Small intestine (tissue), 7 donors: Measurements from ENCODE around the gene PDE11A. TPM values are rescaled to one million over a fixed set of nuclear protein-coding genes. Genes with fewer than 3 reads are reported as not detected.

Experiments used
- DNase-seq, 2 donors: peaks; one replicate each; pipeline versions ENCODE4 v3.0.0 to v3.0.0-alpha.2; 2013
- FAIRE-seq: peaks from 2 replicates; lab custom pipeline; 2012; peaks lifted over from hg19 to GRCh38; lab: Jason Lieb, UNC
- H3K27ac ChIP-seq, 3 donors: one replicate each; pipeline ENCODE4 v1.5.1; 2013; ENCODE audit warnings: low read length in 2 of 3, mild to moderate bottlenecking in 2 of 3, control low read depth in 1 of 3, inconsistent platforms in 1 of 3, low read depth in 1 of 3, moderate library complexity in 1 of 3
- H3K27me3 ChIP-seq, 3 donors: one replicate each; pipeline ENCODE4 v1.6.1; 2013; ENCODE audit warnings: low read length in 3 of 3, inconsistent platforms in 1 of 3; ENCODE audit not compliant: control insufficient read depth in 3 of 3, insufficient read depth in 3 of 3
- H3K36me3 ChIP-seq, 3 donors: one replicate each; pipeline ENCODE4 v1.6.1; 2013; ENCODE audit warnings: low read length in 3 of 3, inconsistent platforms in 1 of 3, low read depth in 1 of 3, mild to moderate bottlenecking in 1 of 3, moderate library complexity in 1 of 3; ENCODE audit not compliant: control insufficient read depth in 3 of 3, insufficient read depth in 2 of 3
- H3K4me1 ChIP-seq, 3 donors: one replicate each; pipeline ENCODE4 v1.6.1; 2013; ENCODE audit warnings: low read length in 2 of 3, inconsistent platforms in 1 of 3, low read depth in 1 of 3, mild to moderate bottlenecking in 1 of 3, moderate library complexity in 1 of 3; ENCODE audit not compliant: control insufficient read depth in 3 of 3, insufficient read depth in 2 of 3
- H3K4me3 ChIP-seq, 3 donors: one replicate each; pipeline ENCODE4 v1.5.1; 2013; ENCODE audit warnings: low read length in 3 of 3, control low read depth in 1 of 3, inconsistent platforms in 1 of 3, low read depth in 1 of 3, mild to moderate bottlenecking in 1 of 3, moderate library complexity in 1 of 3
- H3K9me3 ChIP-seq, 2 donors: one replicate each; pipeline ENCODE4 v1.6.1; 2013; ENCODE audit warnings: low read depth in 1 of 2, low read length in 1 of 2; ENCODE audit not compliant: control insufficient read depth in 2 of 2, insufficient read depth in 1 of 2
- WGBS, 3 donors: extraction: QIAGEN DNeasy Blood & Tissue Kit; methylation state at CpG; one replicate each; pipeline ENCODE4 v1.1.7; 2013; 5-methylcytosine and 5-hydroxymethylcytosine counted together
- polyA plus RNA-seq, 4 donors: library from polyadenylated mRNA; stranded (reverse) in 3 of 4; unstranded in 1 of 4; fragments of 200-250 nt in 3 of 4; fragments of 120-200 nt in 1 of 4; gene quantifications; one replicate each; pipeline versions ENCODE4 v1.2.1 to v1.2.3, GENCODE V29; 2013
- donor health status: healthy with polysubstance abuse.
- donor health status: control.
- donor health status: control.
- donor health status: Bipolar disorder and iron deficiency.
- donor health status: healthy.

Gene PDE11A
- polyA plus RNA-seq, 4 donors, result 0.27 to 3.8 (median 0.84) TPM

DNA sequence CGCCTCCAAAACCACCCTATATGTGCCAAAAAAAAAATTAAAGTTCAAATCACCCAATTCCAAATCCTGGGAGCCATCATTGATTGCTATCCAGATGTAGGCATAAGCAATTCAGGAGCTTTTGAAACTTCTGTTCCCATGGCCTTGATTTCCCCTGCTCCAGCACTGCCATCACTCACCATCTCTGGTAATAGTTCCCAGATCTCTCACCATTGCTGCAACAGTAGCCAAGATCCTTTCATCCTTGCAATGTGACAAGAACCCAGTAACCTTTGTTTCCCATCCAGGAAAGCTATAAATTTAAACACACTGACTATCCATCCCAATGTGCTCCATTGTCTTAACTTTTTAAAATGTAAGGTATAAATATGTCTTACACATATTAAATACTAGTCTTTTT is 155.4 kb downstream of the PDE11A start:
- Histone ChIP-seq H3K27ac (no peak overlapping the region), H3K9me3 (no peaks in the 10 kb centered on the region), H3K4me1 (no peaks in the 10 kb centered on the region), H3K4me3 (no peak overlapping the region), H3K27me3 (no peaks in the 10 kb centered on the region), H3K36me3 (no peaks in the 10 kb centered on the region)
- FAIRE-seq (no peak), DNase-seq (no peak)
- WGBS, 3 donors, result 89 to 93% (median 89%) methylated on average over 1 of the region's 1 CpG

- Histone ChIP-seq H3K9me3 (no peaks in the 10 kb centered on the region), H3K27me3 (no peaks in the 10 kb centered on the region), H3K27ac (no peak overlapping the region), H3K4me3 (no peak overlapping the region), H3K4me1 (no peaks in the 10 kb centered on the region), H3K36me3 (no peaks in the 10 kb centered on the region)
- DNase-seq (no peak), FAIRE-seq (no peak)
- WGBS, 3 donors, result 51 to 60% (median 57%) methylated on average over 4 of the region's 4 CpGs
Measured at GRCh38 chr2:177916342-177916741, 156.2 kb downstream of the PDE11A start.

- Histone ChIP-seq H3K9me3 (no peaks in the 10 kb centered on the region), H3K4me1 (no peaks in the 10 kb centered on the region)
- FAIRE-seq, result no peak
Measured at GRCh38 chr2:177914247-177914646, 158.3 kb downstream of the PDE11A start.

DNA sequence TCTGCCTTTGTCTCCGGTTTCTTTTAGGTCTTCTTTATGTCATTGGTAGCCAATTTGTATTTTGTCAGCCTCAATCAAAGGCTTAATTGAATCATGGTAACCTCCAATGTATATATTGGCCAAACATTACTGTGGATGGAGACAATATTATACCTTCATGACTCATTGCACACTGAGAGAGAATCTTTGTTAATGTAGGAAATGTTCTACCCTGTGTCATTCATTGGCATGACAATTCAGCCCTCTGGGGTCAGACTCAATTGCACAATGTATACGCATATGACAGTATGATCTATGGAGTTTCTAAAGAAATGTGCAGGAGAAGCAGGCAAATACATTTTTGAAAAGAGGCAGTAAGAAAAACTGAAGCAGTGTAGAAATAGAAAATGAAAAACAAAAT is 162.6 kb downstream of the PDE11A start:
- no peaks in the 10 kb centered on the region for H3K27me3 ChIP-seq
- H3K36me3 ChIP-seq, result no peaks in the 10 kb centered on the region
- no peak for DNase-seq
- no peak overlapping the region for H3K27ac ChIP-seq
- H3K4me3 ChIP-seq, result no peak overlapping the region
- FAIRE-seq, result no peak
- H3K4me1 ChIP-seq, result no peaks in the 10 kb centered on the region
- no peaks in the 10 kb centered on the region for H3K9me3 ChIP-seq
- WGBS, 3 donors, result 83 to 90% (median 85%) methylated on average over 2 of the region's 2 CpGs

More at GRCh38 chr2:177914247-177914646, 158.3 kb downstream of the PDE11A start:
- no peak overlapping the region for H3K4me3 ChIP-seq
- DNase-seq, result no peak
- H3K27me3 ChIP-seq, result no peaks in the 10 kb centered on the region
- H3K27ac ChIP-seq, result no peak overlapping the region
- WGBS, 3 donors, result 81 to 92% (median 90%) methylated on average over 1 of the region's 1 CpG
- no peaks in the 10 kb centered on the region for H3K36me3 ChIP-seq

- Histone ChIP-seq H3K4me3 (no peak overlapping the region), H3K27me3 (no peaks in the 10 kb centered on the region), H3K4me1 (no peaks in the 10 kb centered on the region), H3K9me3 (no peaks in the 10 kb centered on the region), H3K36me3 (no peaks in the 10 kb centered on the region), H3K27ac (no peak overlapping the region)
- WGBS, 3 donors, result 90 to 92% (median 92%) methylated on average over 2 of the region's 2 CpGs
- DNase-seq (no peak), FAIRE-seq (no peak)
Measured at GRCh38 chr2:177908824-177909223, 163.8 kb downstream of the PDE11A start.

DNA sequence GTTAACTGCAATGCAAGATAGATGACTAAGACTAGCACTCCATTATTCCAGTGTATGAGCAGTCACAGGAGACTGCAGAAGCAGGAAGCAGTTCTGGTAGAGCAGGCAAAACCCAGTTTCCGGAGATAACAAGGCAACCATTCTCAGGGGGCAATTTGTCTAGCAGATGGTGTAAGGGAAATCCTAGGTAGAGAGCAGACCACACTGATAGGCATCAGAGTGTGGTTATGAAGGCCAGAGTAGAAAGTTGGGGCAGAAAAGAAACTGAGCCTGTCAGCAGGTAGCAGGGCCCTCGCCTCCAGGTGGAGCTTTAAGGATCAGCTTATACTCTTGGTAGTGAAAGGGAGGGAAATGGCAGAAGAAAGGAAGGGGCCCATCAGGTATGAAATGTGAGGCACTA is 164.4 kb downstream of the PDE11A start:
- Histone ChIP-seq H3K9me3 (no peaks in the 10 kb centered on the region), H3K27me3 (peaks cover 0 to 2% (median 0%) of the 10 kb centered on the region in 3 donors), H3K4me3 (no peak overlapping the region), H3K4me1 (no peaks in the 10 kb centered on the region), H3K36me3 (no peaks in the 10 kb centered on the region), H3K27ac (no peak overlapping the region)
- FAIRE-seq (no peak), DNase-seq (no peak)
- 73 to 88% (median 75%) methylated on average over 2 of the region's 2 CpGs for WGBS, 3 donors

- peak; percentile 68 to 84 for DNase-seq
- Histone ChIP-seq H3K4me3 (no peak overlapping the region), H3K27ac (no peak overlapping the region), H3K27me3 (peaks cover 0 to 2% (median 0%) of the 10 kb centered on the region in 3 donors), H3K9me3 (no peaks in the 10 kb centered on the region), H3K4me1 (no peaks in the 10 kb centered on the region), H3K36me3 (no peaks in the 10 kb centered on the region)
- FAIRE-seq, result no peak
- 14 to 30% (median 24%) methylated on average over 12 of the region's 12 CpGs for WGBS, 3 donors
Measured at GRCh38 chr2:177906041-177906718, 166.4 kb downstream of the PDE11A start.

DNA sequence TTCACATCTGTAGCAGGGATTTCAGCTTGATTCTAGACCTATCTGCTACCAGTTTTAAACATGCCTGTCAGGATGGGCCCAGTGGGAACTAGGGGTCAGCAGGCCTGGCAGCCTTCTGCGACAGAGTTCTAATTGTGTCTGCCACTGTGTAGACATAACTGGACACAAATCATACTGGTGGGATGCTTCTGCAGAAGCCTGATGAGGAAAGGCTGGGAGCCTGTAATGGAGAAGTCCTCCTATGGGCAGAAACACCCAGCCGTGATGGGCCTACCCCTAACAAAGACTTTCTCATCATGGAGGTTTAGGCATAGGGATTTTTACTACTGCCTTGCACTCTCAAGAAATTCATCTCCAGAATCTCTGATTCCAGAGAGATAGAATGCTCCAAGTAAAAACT is 166.9 kb downstream of the PDE11A start:
- no peak for FAIRE-seq

More for the DNA sequence above, 166.9 kb downstream of the PDE11A start:
- Histone ChIP-seq H3K27me3 (peaks cover 0 to 2% (median 0%) of the 10 kb centered on the region in 3 donors), H3K9me3 (no peaks in the 10 kb centered on the region), H3K27ac (no peak overlapping the region), H3K36me3 (no peaks in the 10 kb centered on the region), H3K4me1 (no peaks in the 10 kb centered on the region), H3K4me3 (no peak overlapping the region)
- 79 to 82% (median 80%) methylated on average over 2 of the region's 2 CpGs for WGBS, 3 donors
- DNase-seq, result no peak
